ENCODE data around the gene LDLRAD4.

LDLRAD4 gene

DNA sequence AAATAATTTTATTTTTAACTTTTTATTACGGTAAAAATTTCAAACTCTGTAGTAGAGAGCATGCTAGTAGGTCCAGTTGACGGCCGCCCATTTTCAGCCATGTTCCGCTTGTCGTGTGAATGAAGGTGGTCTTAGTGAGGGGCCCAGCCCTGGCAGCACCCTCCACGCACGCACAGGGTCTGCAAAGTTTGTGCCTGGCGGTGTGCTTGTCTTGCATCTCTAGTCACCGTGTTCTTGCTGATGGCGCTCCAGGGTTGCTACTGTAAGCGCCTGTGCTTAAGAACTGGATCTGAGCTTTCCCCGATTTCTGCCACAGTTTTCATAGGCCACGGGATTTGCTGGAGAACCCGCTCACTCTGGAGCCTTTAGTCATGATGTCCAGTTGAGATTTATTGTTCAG is 28.9 kb downstream of the LDLRAD4 start:
- TF ChIP-seq, protein P1, sequence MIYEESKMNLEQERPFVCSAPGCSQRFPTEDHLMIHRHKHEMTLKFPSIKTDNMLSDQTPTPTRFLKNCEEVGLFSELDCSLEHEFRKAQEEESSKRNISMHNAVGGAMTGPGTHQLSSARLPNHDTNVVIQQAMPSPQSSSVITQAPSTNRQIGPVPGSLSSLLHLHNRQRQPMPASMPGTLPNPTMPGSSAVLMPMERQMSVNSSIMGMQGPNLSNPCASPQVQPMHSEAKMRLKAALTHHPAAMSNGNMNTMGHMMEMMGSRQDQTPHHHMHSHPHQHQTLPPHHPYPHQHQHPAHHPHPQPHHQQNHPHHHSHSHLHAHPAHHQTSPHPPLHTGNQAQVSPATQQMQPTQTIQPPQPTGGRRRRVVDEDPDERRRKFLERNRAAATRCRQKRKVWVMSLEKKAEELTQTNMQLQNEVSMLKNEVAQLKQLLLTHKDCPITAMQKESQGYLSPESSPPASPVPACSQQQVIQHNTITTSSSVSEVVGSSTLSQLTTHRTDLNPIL (CRISPR knock-in tag; IDR thresholded peaks at IDR 0.05; ENCODE audit: low read depth), result no peak
- TF ChIP-seq ARNTL (CRISPR knock-in tag; IDR thresholded peaks at IDR 0.05; ENCODE audit: borderline replicate concordance, low read depth), result no peak
- TF ChIP-seq TCF4 (CRISPR knock-in tag; IDR thresholded peaks at IDR 0.05; ENCODE audit: borderline replicate concordance), result no peak
- TF ChIP-seq, protein P2, sequence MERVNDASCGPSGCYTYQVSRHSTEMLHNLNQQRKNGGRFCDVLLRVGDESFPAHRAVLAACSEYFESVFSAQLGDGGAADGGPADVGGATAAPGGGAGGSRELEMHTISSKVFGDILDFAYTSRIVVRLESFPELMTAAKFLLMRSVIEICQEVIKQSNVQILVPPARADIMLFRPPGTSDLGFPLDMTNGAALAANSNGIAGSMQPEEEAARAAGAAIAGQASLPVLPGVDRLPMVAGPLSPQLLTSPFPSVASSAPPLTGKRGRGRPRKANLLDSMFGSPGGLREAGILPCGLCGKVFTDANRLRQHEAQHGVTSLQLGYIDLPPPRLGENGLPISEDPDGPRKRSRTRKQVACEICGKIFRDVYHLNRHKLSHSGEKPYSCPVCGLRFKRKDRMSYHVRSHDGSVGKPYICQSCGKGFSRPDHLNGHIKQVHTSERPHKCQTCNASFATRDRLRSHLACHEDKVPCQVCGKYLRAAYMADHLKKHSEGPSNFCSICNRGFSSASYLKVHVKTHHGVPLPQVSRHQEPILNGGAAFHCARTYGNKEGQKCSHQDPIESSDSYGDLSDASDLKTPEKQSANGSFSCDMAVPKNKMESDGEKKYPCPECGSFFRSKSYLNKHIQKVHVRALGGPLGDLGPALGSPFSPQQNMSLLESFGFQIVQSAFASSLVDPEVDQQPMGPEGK (CRISPR knock-in tag; IDR thresholded peaks at IDR 0.05; ENCODE audit: borderline replicate concordance), result no peak
- no peak for TF ChIP-seq RARB (CRISPR knock-in tag; IDR thresholded peaks at IDR 0.05)
- no peak for TF ChIP-seq GLIS3 (CRISPR knock-in tag; IDR thresholded peaks at IDR 0.05)
- no peak for TF ChIP-seq CSDC2 (CRISPR knock-in tag; IDR thresholded peaks at IDR 0.05)
- TF ChIP-seq ZNF70 (CRISPR knock-in tag; IDR thresholded peaks at IDR 0.05), result no peak
- TF ChIP-seq ZNF8 (CRISPR knock-in tag; IDR thresholded peaks at IDR 0.05), result no peak
- TF ChIP-seq ISL1 (CRISPR knock-in tag; IDR thresholded peaks at IDR 0.05), result no peak
- TF ChIP-seq PPARA (CRISPR knock-in tag; IDR thresholded peaks at IDR 0.05; ENCODE audit: borderline replicate concordance), result no peak
- no peak for TF ChIP-seq SNAI2 (CRISPR knock-in tag; IDR thresholded peaks at IDR 0.05)
- ATAC-seq, result no peak

DNA sequence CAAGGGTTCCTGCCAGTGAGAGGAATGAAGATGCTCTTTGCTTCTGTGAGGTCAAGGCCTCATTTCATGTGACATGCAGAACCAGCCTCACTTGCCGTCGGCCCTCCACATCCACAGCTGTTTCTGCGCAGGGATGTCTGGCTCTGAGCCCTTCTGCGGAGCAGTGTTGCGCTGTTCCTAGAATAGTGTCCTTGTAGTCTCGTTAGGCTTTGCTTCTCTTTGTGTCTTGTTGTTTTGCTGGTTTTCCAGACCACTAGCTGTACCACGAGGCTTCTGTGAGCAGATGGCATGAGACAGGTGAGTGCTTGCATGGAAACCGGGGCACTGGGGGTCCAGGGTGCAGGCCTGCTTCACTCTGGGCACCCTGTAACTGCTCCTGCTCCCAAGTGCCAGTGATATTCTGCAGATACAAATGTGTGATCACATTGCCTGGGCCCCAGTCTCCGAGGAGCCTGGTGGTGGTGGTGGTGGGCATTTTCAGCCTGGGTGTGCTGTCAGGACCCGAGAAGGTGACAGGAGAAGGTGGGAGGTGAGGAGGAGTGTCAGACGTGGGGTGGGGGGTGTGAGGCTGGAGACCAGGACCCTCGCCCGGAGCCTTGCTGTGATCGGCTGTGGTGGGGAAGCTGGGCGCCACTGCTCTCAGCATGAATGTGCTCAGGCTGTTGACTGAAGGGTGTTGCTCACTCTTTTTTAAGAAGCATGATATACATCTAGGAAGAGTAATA is 34.3 kb downstream of the LDLRAD4 start:
- TF ChIP-seq, protein P3, sequence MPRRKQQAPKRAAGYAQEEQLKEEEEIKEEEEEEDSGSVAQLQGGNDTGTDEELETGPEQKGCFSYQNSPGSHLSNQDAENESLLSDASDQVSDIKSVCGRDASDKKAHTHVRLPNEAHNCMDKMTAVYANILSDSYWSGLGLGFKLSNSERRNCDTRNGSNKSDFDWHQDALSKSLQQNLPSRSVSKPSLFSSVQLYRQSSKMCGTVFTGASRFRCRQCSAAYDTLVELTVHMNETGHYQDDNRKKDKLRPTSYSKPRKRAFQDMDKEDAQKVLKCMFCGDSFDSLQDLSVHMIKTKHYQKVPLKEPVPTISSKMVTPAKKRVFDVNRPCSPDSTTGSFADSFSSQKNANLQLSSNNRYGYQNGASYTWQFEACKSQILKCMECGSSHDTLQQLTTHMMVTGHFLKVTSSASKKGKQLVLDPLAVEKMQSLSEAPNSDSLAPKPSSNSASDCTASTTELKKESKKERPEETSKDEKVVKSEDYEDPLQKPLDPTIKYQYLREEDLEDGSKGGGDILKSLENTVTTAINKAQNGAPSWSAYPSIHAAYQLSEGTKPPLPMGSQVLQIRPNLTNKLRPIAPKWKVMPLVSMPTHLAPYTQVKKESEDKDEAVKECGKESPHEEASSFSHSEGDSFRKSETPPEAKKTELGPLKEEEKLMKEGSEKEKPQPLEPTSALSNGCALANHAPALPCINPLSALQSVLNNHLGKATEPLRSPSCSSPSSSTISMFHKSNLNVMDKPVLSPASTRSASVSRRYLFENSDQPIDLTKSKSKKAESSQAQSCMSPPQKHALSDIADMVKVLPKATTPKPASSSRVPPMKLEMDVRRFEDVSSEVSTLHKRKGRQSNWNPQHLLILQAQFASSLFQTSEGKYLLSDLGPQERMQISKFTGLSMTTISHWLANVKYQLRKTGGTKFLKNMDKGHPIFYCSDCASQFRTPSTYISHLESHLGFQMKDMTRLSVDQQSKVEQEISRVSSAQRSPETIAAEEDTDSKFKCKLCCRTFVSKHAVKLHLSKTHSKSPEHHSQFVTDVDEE (CRISPR knock-in tag; IDR thresholded peaks at IDR 0.05), result no peak
- no peak for TF ChIP-seq ZNF565 (CRISPR knock-in tag; conservative IDR thresholded peaks at IDR 0.05; ENCODE audit: low read depth)
- no peak for TF ChIP-seq ESRRG (CRISPR knock-in tag; IDR thresholded peaks at IDR 0.05)
- no peak for TF ChIP-seq PPARA (CRISPR knock-in tag; IDR thresholded peaks at IDR 0.05; ENCODE audit: borderline replicate concordance)
- no peak for TF ChIP-seq ZFP30 (CRISPR knock-in tag; IDR thresholded peaks at IDR 0.05)
- TF ChIP-seq, protein P4, sequence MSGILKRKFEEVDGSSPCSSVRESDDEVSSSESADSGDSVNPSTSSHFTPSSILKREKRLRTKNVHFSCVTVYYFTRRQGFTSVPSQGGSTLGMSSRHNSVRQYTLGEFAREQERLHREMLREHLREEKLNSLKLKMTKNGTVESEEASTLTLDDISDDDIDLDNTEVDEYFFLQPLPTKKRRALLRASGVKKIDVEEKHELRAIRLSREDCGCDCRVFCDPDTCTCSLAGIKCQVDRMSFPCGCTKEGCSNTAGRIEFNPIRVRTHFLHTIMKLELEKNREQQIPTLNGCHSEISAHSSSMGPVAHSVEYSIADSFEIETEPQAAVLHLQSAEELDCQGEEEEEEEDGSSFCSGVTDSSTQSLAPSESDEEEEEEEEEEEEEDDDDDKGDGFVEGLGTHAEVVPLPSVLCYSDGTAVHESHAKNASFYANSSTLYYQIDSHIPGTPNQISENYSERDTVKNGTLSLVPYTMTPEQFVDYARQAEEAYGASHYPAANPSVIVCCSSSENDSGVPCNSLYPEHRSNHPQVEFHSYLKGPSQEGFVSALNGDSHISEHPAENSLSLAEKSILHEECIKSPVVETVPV (CRISPR knock-in tag; IDR thresholded peaks at IDR 0.05), result no peak
- TF ChIP-seq SNAI2 (CRISPR knock-in tag; IDR thresholded peaks at IDR 0.05), result no peak
- TF ChIP-seq GLIS3 (CRISPR knock-in tag; IDR thresholded peaks at IDR 0.05), result no peak
- no peak for TF ChIP-seq TOX (CRISPR knock-in tag; IDR thresholded peaks at IDR 0.05; ENCODE audit: borderline replicate concordance)
- TF ChIP-seq ZFP3 (CRISPR knock-in tag; IDR thresholded peaks at IDR 0.05), result no peak
- no peak for TF ChIP-seq TCF4 (CRISPR knock-in tag; IDR thresholded peaks at IDR 0.05; ENCODE audit: borderline replicate concordance)
- TF ChIP-seq ARNTL (CRISPR knock-in tag; IDR thresholded peaks at IDR 0.05; ENCODE audit: borderline replicate concordance, low read depth), result no peak
- no peak for TF ChIP-seq ISL1 (CRISPR knock-in tag; IDR thresholded peaks at IDR 0.05)
- TF ChIP-seq, protein P5, sequence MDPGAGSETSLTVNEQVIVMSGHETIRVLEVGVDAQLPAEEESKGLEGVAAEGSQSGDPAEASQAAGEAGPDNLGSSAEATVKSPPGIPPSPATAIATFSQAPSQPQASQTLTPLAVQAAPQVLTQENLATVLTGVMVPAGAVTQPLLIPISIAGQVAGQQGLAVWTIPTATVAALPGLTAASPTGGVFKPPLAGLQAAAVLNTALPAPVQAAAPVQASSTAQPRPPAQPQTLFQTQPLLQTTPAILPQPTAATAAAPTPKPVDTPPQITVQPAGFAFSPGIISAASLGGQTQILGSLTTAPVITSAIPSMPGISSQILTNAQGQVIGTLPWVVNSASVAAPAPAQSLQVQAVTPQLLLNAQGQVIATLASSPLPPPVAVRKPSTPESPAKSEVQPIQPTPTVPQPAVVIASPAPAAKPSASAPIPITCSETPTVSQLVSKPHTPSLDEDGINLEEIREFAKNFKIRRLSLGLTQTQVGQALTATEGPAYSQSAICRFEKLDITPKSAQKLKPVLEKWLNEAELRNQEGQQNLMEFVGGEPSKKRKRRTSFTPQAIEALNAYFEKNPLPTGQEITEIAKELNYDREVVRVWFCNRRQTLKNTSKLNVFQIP (CRISPR knock-in tag; IDR thresholded peaks at IDR 0.05; ENCODE audit: borderline replicate concordance, low read depth), result no peak
- no peak for TF ChIP-seq ZNF8 (CRISPR knock-in tag; IDR thresholded peaks at IDR 0.05)
- no peak for TF ChIP-seq ZC3H10 (CRISPR knock-in tag; IDR thresholded peaks at IDR 0.05)
- TF ChIP-seq RARB (CRISPR knock-in tag; IDR thresholded peaks at IDR 0.05), result no peak
- TF ChIP-seq ZNF70 (CRISPR knock-in tag; IDR thresholded peaks at IDR 0.05), result no peak
- no peak for TF ChIP-seq CSDC2 (CRISPR knock-in tag; IDR thresholded peaks at IDR 0.05)
- ATAC-seq, result no peak

All from SK-N-SH treated with all-trans-retinoic acid at 6 μM for 48 hours (cell line).